HG02678 (cell line): ENCODE data around the gene RBMY1F.
"Not testable (repeated sequence)": the region's sequence is repeated elsewhere in the genome, so short reads cannot be mapped to it uniquely, and the experiment has no call there.

Source experiments
- ATAC-seq: cut with Tn5 transposase; IDR thresholded peaks from one replicate; pipeline ENCODE4 v1.9.1; 2021; ENCODE audit warnings: mild to moderate bottlenecking, moderate library complexity; ENCODE audit not compliant: unreplicated experiment

The RBMY1F gene

DNA sequence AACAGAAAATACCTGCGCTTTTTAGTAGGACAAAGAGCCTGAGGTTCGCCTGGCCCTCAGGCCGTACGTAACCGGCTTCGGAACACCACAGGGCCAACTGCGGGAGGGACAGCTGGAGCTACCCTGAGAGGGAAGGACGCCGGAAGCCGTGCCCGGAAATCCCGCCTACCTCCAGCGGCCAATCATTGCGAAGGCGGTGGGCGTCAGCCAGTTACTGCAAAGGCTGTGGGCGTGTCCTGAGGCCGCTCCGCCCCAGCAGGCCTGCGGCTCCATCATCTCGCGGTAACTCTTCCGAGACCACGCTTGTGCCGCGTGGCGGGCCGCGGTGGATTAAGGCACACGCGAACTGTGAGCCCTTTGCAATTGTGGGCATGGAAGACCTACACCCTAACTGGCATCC is at the start of gene RBMY1F:
Gene RBMY1F (minus strand): TSS at position 101 of the 400 bp plus-strand sequence. CDS start 1,954 bp downstream, outside the sequence.
- not testable (repeated sequence) for ATAC-seq

DNA sequence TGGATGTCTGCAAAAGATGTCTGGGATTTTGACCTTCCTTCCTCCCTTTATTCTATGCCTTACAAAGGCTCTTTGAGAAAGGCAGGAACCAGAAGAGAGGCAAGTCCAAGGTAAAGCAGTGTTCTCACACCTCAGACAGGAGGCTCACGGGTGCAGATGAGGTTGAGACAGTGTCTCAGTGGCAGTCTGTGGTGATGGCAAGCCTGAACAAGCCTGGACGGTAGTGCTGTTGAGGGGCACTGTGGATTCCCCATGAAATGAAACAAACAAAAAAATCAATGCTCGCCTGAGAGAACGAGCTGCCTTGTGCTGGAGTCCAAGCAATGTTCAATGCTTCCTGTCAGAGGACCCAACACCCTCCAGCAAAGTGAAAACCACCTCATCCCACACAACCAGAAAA is 31.6 kb downstream of the RBMY1F start:
- not testable (repeated sequence) for ATAC-seq

DNA sequence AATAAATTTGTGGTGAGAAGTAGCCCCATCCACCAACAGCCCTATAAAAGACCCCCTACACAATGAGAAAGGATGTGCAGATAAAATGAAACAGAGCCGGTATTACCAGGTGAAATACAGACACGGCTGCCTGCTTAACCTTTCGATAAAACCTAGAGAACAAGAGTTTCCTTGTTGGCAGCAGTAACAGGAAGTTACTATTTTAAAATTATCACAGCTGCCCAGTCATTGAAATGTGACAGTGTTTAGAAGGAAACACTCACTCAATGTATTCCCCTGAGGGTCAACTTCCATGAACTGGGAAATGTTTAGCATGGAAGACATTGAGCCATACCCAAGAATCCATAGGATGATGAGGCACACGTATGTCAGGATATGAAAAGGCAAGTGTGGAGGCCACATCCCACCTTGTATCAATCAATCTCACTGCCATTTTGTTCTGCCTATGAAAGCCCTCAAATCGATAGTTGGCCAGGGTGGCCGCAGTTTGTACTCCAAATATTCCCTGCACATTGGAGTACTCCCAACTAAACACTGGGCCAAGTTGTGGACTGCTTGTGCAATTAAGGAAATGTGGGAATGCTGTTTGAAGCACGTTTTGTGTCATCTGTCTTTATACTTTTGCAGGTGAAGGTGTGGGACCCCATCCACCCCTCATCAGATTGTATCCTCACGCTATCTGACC is 41.6 kb downstream of the RBMY1F start:
- not testable (repeated sequence) for ATAC-seq

DNA sequence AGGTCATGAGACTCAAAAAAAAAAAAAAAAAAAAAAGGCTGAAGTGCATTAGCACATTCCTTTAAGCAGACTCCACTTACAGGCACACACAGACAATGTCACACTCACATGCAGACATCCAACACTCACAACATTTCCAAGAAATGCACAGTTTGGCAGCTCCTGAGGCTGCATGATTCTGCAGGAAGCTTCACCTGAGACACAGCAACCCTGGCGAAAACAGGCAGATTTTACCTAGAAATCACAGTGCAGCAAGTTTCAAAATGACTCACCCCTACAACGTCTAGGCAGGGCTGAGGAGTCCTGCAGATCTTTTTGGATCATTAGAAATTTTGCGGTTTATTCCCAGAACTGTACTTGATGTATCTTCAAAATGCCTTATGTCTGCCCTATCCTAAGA is 48.0 kb downstream of the RBMY1F start:
- not testable (repeated sequence) for ATAC-seq

DNA sequence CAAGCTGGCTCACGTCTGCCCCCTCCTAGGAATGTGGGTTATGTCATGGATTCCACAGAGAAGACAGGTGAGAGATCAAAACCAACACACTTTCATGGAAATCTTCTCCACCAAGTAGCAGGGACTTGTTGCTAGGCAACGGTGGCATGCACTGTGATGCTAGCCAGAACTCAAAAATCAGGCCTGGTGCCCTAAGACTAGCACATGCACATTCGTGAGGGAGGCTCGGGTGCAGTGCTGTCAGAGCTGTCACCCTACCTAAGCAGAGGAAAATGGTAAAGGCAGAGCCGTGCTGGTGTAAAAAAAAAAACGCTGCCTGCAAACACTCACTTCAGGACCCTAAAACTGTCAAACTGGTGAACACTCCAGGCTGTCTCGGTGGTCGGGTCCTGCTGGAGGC is 52.2 kb downstream of the RBMY1F start:
- not testable (repeated sequence) for ATAC-seq
